SH-SY5Y (cell line): ENCODE results near the gene CRYBB3.

ENCODE experiments used
- GATA2 ChIP-seq: IDR thresholded peaks from 2 replicates; pipeline ENCODE4 v1.6.1; 2011; ENCODE audit warnings: mild to moderate bottlenecking, low read depth, low read length
- GATA3 ChIP-seq: IDR thresholded peaks from 2 replicates; pipeline ENCODE4 v1.6.1; 2011; ENCODE audit warnings: low read depth, mild to moderate bottlenecking, low read length, moderate library complexity

Gene CRYBB3

GRCh38 chr22:25199731-25200520 is at the start of gene CRYBB3:
Gene CRYBB3 (plus strand): TSS chr22:25199858. CDS start chr22:25201397, 1,539 bp downstream.
- TF ChIP-seq GATA3 = no peak
- no peak for TF ChIP-seq GATA2

GRCh38 chr22:25153961-25154666 is 45.5 kb upstream of the CRYBB3 start:
- TF ChIP-seq GATA3 (no peak), GATA2 (no peak)

GRCh38 chr22:25154667-25154999 is 45.0 kb upstream of the CRYBB3 start:
- TF ChIP-seq GATA3 (no peak), GATA2 (no peak)

- no peak for TF ChIP-seq GATA3
- no peak for TF ChIP-seq GATA2
Measured at GRCh38 chr22:25156736-25157135, 42.9 kb upstream of the CRYBB3 start.

GRCh38 chr22:25159028-25159427 is 40.6 kb upstream of the CRYBB3 start:
- TF ChIP-seq GATA3 (no peak), GATA2 (no peak)

- TF ChIP-seq GATA2 = no peak
- no peak for TF ChIP-seq GATA3
Measured at GRCh38 chr22:25160120-25160996, 39.3 kb upstream of the CRYBB3 start.

GRCh38 chr22:25161017-25161915 is 38.4 kb upstream of the CRYBB3 start:
- no peak for TF ChIP-seq GATA2
- TF ChIP-seq GATA3 = no peak

GRCh38 chr22:25161916-25162530 is 37.6 kb upstream of the CRYBB3 start:
- TF ChIP-seq GATA3 (no peak), GATA2 (no peak)

- no peak for TF ChIP-seq GATA3
Measured at GRCh38 chr22:25162561-25162960, 37.1 kb upstream of the CRYBB3 start.

GRCh38 chr22:25165785-25166184 is 33.9 kb upstream of the CRYBB3 start:
- no peak for TF ChIP-seq GATA3
- TF ChIP-seq GATA2 = no peak

- no peak for TF ChIP-seq GATA2
- TF ChIP-seq GATA3 = no peak
Measured at GRCh38 chr22:25166266-25167040, 33.2 kb upstream of the CRYBB3 start.

GRCh38 chr22:25167082-25167481 is 32.6 kb upstream of the CRYBB3 start:
- no peak for TF ChIP-seq GATA2
- no peak for TF ChIP-seq GATA3
